Left forelimb (tissue), 1 donor: ENCODE measurements around the gene POFUT1.

Experiments used
- DNase-seq: peaks from one replicate; pipeline ENCODE4 v3.0.0-alpha.2; 2018; ENCODE audit warnings: low spot score

POFUT1 gene

GRCh38 chr20:32206760-32207625 is 687 bp upstream of the POFUT1 start:
- no peak for DNase-seq

GRCh38 chr20:32208499-32209154 is 947 bp downstream of the POFUT1 start:
- no peak for DNase-seq

- DNase-seq = no peak
Observed at GRCh38 chr20:32209850-32210605, 2.3 kb downstream of the POFUT1 start.

- no peak for DNase-seq
Observed at GRCh38 chr20:32213870-32214269, 6.2 kb downstream of the POFUT1 start.

GRCh38 chr20:32215147-32215546 is 7.5 kb downstream of the POFUT1 start:
- no peak for DNase-seq

- no peak for DNase-seq
Observed at GRCh38 chr20:32215729-32216128, 8.0 kb downstream of the POFUT1 start.

- DNase-seq = no peak
Observed at GRCh38 chr20:32216179-32217142, 8.8 kb downstream of the POFUT1 start.

- no peak for DNase-seq
Observed at GRCh38 chr20:32218156-32218900, 10.6 kb downstream of the POFUT1 start.

GRCh38 chr20:32224463-32224862 is 16.8 kb downstream of the POFUT1 start:
- no peak for DNase-seq

- DNase-seq = no peak
Observed at GRCh38 chr20:32226391-32226790, 18.7 kb downstream of the POFUT1 start.

- DNase-seq = no peak
Observed at GRCh38 chr20:32227306-32227705, 19.6 kb downstream of the POFUT1 start.

- no peak for DNase-seq
Observed at GRCh38 chr20:32227744-32228688, 20.3 kb downstream of the POFUT1 start.

- DNase-seq = no peak
Observed at GRCh38 chr20:32229251-32229747, 21.6 kb downstream of the POFUT1 start.

- DNase-seq = no peak
Observed at GRCh38 chr20:32230707-32231106, 23.0 kb downstream of the POFUT1 start.

- no peak for DNase-seq
Observed at GRCh38 chr20:32231245-32231644, 23.6 kb downstream of the POFUT1 start.

- DNase-seq = no peak
Observed at GRCh38 chr20:32231847-32232246, 24.2 kb downstream of the POFUT1 start.

GRCh38 chr20:32232326-32232886 is 24.7 kb downstream of the POFUT1 start:
- no peak for DNase-seq

- DNase-seq = no peak
Observed at GRCh38 chr20:32233286-32233685, 25.6 kb downstream of the POFUT1 start.
